HEK293 (cell line): Measurements from ENCODE around the gene TIGD1.

Source experiments
- GLIS2 ChIP-seq: fragments of 450-650 bp; formaldehyde crosslinking; IDR thresholded peaks from 2 replicates; pipeline ENCODE4 v1.5.1; 2016; ENCODE audit warnings: missing biosample characterization, missing genetic modification characterization
- IKZF3 ChIP-seq: fragments of 450-650 bp; IDR thresholded peaks from 2 replicates; pipeline ENCODE4 v1.5.0; 2018; ENCODE audit warnings: missing biosample characterization, mild to moderate bottlenecking, missing genetic modification characterization, moderate library complexity
- OVOL3 ChIP-seq: fragments of 450-650 bp; formaldehyde crosslinking; IDR thresholded peaks from 2 replicates; pipeline ENCODE4 v1.5.1; 2016; ENCODE audit warnings: missing biosample characterization, missing genetic modification characterization
- PBX3 ChIP-seq: sonication (generic); formaldehyde crosslinking; IDR thresholded peaks from 2 replicates; pipeline ENCODE4 v1.8.1; 2022; ENCODE audit warnings: mild to moderate bottlenecking, moderate library complexity, missing genetic modification reagents
- PRDM10 ChIP-seq: fragments of 450-650 bp; formaldehyde crosslinking; IDR thresholded peaks from 2 replicates; pipeline ENCODE4 v1.5.1; 2016; ENCODE audit warnings: missing biosample characterization, missing genetic modification characterization
- SP2 ChIP-seq: fragments of 450-650 bp; formaldehyde crosslinking; IDR thresholded peaks from 2 replicates; pipeline ENCODE4 v1.5.1; 2016; ENCODE audit warnings: missing biosample characterization, missing genetic modification characterization
- ZBTB11 ChIP-seq: fragments of 450-650 bp; formaldehyde crosslinking; conservative IDR thresholded peaks from 2 replicates; pipeline ENCODE4 v1.5.1; 2016; ENCODE audit warnings: low read depth, missing biosample characterization, missing genetic modification characterization
- ZBTB44 ChIP-seq: fragments of 450-650 bp; IDR thresholded peaks from 2 replicates; pipeline ENCODE4 v1.5.1; 2018; ENCODE audit warnings: missing biosample characterization, mild to moderate bottlenecking, missing genetic modification characterization
- ZBTB48 ChIP-seq: fragments of 450-650 bp; formaldehyde crosslinking; IDR thresholded peaks from 2 replicates; pipeline ENCODE4 v1.5.1; 2016; ENCODE audit warnings: missing biosample characterization, missing genetic modification characterization
- ZIC2 ChIP-seq: fragments of 450-650 bp; formaldehyde crosslinking; IDR thresholded peaks from 2 replicates; pipeline ENCODE4 v1.5.1; 2016; ENCODE audit warnings: missing biosample characterization, missing genetic modification characterization
- ZNF202 ChIP-seq: fragments of 450-650 bp; formaldehyde crosslinking; IDR thresholded peaks from 2 replicates; pipeline ENCODE4 v1.5.1; 2016; ENCODE audit warnings: missing biosample characterization, missing genetic modification characterization, borderline replicate concordance
- ZNF24 ChIP-seq: fragments of 450-650 bp; formaldehyde crosslinking; IDR thresholded peaks from 2 replicates; pipeline ENCODE4 v1.5.1; 2016; ENCODE audit warnings: missing biosample characterization, missing genetic modification characterization
- ZNF248 ChIP-seq: fragments of 450-650 bp; formaldehyde crosslinking; IDR thresholded peaks from 2 replicates; pipeline ENCODE4 v1.5.1; 2017; ENCODE audit warnings: missing biosample characterization, missing genetic modification characterization
- ZNF354C ChIP-seq: fragments of 450-650 bp; formaldehyde crosslinking; IDR thresholded peaks from 2 replicates; pipeline ENCODE4 v1.5.1; 2016; ENCODE audit warnings: missing biosample characterization, missing genetic modification characterization, low read depth, borderline replicate concordance
- ZNF366 ChIP-seq: fragments of 450-650 bp; formaldehyde crosslinking; conservative IDR thresholded peaks from 2 replicates; pipeline ENCODE4 v1.5.1; 2016; ENCODE audit warnings: missing biosample characterization, missing genetic modification characterization
- ZNF561 ChIP-seq: fragments of 450-650 bp; IDR thresholded peaks from 2 replicates; pipeline ENCODE4 v1.5.1; 2018; ENCODE audit warnings: missing biosample characterization, missing genetic modification characterization, borderline replicate concordance
- ZNF610 ChIP-seq: fragments of 450-650 bp; formaldehyde crosslinking; IDR thresholded peaks from 2 replicates; pipeline ENCODE4 v1.5.1; 2016; ENCODE audit warnings: missing biosample characterization, missing genetic modification characterization, borderline replicate concordance
- ZNF626 ChIP-seq: fragments of 450-650 bp; sonication (Bioruptor Pico); formaldehyde crosslinking; IDR thresholded peaks from 2 replicates; pipeline ENCODE4 v1.5.1; 2018; ENCODE audit warnings: missing biosample characterization, missing genetic modification characterization, inconsistent platforms
- ZNF658 ChIP-seq: fragments of 450-650 bp; formaldehyde crosslinking; IDR thresholded peaks from 2 replicates; pipeline ENCODE4; 2016; ENCODE audit warnings: missing biosample characterization, missing genetic modification characterization
- ZNF837 ChIP-seq: fragments of 450-650 bp; formaldehyde crosslinking; IDR thresholded peaks from 2 replicates; pipeline ENCODE4 v1.5.1; 2016; ENCODE audit warnings: missing biosample characterization, missing genetic modification characterization
- ZSCAN4 ChIP-seq: fragments of 450-650 bp; formaldehyde crosslinking; IDR thresholded peaks from 2 replicates; pipeline ENCODE4 v1.5.1; 2017; ENCODE audit warnings: missing biosample characterization, missing genetic modification characterization

TIGD1 gene

GRCh38 chr2:232550354-232551249 lies at the start of gene TIGD1, which contains the start of gene EIF4E2 (continued):
- TF ChIP-seq ZBTB11 (tag by site-specific recombination) = peak; percentile 98
- no peak for TF ChIP-seq ZNF610 (tag by site-specific recombination)
- TF ChIP-seq ZNF202 (tag by site-specific recombination) = no peak
- TF ChIP-seq PRDM10 (tag by site-specific recombination) = peak; percentile 57
- TF ChIP-seq ZBTB44 = no peak
- peak; percentile 13; the same call in 1 of the 2 replicates for TF ChIP-seq ZSCAN4
- peak; percentile 72; the same call in 1 of the 2 replicates for TF ChIP-seq ZBTB48 (tag by site-specific recombination)
- no peak for TF ChIP-seq ZNF837 (tag by site-specific recombination)
- TF ChIP-seq ZNF24 = 0 out of 2 replicates have a peak, but pooled peaks have one; percentile 12
- no peak for TF ChIP-seq OVOL3 (tag by site-specific recombination)
- TF ChIP-seq SP2 = peak; percentile 89
- peak; percentile 94 for TF ChIP-seq ZIC2 (tag by site-specific recombination)
- no peak for TF ChIP-seq ZNF626 (tag by site-specific recombination)
- TF ChIP-seq GLIS2 = peak; percentile 57; the same call in 1 of the 2 replicates
- TF ChIP-seq PBX3 (CRISPR knock-in tag) = peak; percentile 94
- no peak for TF ChIP-seq ZNF658
- no peak; the same call in 1 of the 2 replicates for TF ChIP-seq IKZF3
- TF ChIP-seq ZNF561 (tag by site-specific recombination) = peak; percentile 90
- no peak for TF ChIP-seq ZNF248 (tag by site-specific recombination)
- TF ChIP-seq ZNF354C = no peak
- TF ChIP-seq ZNF366 (tag by site-specific recombination) = 0 out of 2 replicates have a peak, but pooled peaks have one; percentile 38
